Hematopoietic multipotent progenitor cell treated with erythropoietin and hydrocortisone succinate and interleukin-3 and kit ligand, for 8 days (in vitro differentiated cells): ENCODE measurements around the gene SCAPER.

Experiments used
- DNase-seq: peaks from one replicate; pipeline ENCODE4 v3.0.0-alpha.2; 2015

The SCAPER gene

DNA sequence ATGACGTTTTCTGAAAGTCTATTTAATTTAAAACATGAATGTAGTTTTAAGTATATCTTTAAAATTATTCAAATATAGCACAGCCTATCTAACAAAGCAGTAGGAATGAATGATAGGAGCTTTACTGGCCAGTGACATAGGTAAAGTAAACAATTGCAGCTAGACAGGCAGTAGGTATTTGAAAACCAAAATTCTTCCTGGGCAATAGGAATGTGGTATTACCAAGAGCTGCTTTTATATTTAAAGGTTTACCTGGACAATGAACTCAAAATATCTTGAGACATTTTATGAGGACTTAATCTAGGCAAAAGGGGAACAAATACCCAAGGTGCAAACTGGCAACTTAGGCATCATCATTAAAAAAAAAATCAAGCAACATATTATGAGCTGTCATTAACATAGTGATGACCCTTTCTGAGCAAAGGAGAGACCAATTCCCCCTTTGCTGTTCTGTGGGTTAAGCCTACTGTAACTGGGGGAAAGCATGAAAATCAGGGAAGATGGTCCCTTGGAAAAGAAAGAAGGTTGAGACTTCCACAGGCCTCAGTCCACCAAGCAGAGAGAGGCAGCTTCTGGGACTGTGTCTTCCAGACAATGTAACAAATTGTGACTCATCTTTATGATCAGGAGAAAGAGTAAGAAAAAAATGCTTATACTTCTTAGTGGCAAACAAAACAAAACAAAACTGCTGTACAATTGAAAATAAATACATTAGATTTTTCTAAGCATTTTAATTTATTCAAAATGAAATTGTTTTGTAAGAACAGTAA is 555.7 kb downstream of the SCAPER start:
- DNase-seq = no peak

DNA sequence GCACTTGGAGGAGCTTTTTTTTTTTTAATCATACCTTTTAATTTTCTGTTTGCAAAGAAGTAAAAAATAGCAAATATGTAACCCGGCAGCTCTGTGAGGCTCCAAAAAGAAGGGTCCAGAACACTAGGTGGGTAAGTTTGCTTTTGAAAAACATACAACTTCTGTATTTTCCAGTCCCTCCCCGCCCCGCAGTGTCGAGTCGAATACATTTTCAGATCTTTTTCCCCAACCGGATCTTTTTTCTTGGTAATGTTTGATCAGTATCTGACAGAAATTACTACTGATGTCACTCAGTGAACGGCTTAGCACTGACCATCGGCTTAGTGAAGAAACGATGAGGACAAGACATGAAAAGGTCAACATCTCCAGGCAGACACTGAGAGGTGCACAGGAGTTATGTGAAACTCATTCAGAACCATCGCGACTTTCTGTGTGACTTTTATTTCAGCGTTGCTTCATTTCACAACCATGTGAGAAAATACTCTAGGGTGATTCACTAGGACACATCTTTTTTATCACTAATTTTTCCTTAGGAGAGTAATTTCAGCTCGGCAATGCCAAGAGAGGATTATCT is 557.6 kb downstream of the SCAPER start:
- DNase-seq = no peak

DNA sequence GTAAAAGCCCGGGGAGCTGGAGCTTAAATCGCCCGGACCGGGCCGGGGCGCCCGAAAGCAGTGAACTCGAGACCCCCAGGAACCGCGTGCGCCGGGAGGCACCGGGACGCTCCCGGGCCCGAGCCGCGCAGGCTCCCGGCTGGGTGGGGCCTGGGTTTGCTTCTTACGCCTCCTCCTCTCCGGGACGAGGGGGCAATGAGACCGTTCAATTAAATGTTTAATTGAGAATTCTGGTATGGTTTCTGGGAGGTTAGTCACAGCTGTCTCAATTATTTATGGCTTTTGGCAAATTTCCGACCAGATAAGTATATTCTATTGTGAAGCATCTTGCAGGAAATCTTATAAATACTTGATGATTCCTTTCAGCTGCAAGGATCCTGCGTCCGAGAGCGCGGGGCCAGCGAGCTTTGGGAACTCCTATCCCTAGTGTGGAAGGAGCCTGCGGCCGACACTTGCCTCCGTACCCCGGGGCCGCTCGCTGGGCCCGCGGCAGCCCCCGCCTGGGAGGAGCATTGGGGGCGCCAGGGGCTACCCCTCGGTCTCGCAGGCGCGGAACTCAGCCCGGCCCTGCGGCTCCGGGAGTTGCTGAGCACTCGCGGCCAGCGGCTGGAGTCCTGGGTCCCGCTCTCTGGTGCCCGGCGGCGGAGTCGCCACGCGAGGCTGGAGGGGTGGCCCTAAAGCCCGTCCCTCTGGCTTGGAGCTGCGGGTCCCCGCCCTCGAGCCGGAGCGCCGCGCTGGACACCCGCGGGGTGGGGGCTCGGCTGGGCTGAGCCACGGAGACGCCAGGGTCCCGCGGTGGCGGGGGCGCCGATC is 558.3 kb downstream of the SCAPER start:
- no peak for DNase-seq

DNA sequence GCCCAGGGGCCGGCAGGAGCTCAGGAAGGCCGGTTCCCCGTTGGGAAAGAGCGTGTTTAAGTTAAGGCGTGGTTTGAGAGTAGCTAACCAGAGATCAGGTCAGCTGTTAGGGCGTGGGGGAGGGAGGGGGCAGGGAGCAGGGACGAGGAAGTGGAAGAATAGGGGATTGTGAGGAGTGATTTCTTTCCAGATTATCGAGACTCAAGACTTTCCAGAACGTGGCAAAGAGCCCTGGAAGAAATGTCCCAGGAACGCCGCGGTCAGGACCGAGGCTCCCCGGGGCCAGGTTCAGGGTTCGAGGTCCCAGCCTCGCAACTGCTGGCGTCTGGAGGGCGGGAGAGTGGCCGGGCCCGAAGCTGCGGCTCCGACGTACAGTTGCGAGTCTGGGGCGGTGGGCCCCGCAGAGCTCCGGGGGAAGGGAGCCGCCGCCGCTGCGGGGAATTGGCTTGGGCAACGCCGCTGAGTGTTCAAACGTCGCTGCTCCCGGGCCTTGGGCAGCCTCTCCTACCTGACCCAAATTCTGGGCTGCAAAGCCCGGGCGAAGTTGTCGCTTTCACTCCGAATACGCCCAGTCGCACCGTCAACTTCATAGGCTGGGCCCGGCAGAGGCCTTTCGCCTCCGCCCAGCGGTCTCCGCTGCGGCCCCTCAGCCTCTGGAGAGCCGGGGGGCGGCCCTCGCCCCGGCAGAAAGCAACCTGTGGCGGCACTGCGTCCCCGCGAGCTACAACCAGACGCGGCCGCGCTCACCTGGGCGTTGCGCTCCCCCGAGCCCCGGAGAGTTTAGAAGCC is 559.1 kb downstream of the SCAPER start:
- DNase-seq = no peak

DNA sequence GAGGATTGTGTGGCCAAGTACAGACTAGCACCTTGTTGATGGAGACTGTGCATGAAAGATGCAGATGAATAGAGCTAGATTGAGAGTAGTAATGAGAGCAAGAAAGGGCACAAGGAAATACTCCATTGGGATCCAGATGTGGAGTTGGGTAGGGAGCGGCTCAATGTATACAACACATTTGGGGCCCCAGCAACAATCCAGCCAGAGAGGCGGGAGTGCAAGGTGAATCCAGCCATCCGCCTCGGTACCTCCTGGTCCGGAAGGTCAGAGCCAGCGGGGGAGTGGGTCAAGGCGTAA is 559.6 kb downstream of the SCAPER start:
- no peak for DNase-seq

DNA sequence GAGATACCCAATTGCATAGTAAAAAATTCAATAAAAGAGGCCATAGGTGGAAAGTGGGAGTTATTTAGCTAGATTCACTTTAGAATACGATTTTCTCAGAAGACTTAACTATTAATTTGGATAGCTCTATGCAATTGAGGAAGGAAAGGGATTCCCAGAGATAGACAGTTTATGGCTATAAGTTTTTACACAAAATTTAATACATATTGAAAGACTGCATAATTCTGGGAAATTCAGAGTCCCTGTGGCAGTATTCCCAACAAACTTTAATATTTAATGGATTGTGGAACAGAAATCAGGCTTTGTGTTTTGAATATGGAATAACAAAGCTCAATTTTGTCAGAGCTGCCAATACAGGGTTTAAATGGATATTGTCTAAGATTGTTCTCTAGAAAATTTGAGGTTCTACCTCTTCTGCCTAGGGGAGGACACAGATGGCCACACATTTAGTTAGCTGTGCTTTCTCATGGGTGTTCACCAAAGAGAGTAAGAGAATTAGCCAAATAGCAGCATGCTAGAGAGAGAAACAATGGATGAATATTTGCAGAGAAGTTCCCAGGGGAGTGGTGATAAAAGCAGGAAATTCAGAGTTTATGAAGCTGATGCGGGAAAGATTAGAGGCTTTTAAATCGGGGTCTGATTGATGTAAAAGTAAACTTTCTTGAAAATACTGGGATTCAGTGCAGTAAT is 560.1 kb downstream of the SCAPER start:
- DNase-seq = no peak

DNA sequence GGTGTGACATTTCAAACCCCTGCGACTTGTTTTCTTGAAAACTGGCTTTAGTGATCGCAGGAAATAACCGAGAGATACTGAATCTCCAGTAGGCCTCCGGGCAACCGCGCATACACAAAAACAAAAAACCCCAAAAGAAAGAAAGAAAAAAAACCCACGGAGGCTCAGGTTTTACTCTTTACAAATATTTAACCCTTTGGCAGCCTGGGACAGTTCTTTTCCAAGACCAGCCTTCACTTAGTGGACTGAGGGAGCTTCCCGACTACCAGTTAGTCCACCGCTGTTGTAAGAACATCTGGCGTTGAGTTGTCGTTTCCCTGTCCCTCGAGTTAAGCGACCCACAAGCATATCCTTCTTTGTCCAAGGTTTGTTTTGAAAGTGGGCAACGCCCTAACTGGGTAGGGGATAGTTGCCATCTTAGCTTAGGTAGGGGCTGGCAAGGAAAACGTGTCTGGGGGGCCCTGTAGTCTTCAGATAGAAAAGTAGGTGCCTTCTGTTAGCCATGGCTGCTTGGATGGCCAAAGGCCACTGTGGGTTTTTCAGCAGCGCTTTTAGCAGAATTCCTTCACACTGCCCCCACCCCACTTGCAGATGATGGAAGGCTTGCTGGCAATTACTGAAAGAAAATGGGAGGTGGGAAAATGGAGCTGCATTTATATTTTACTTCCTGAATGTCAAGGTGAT is 561.7 kb downstream of the SCAPER start:
- DNase-seq = no peak

DNA sequence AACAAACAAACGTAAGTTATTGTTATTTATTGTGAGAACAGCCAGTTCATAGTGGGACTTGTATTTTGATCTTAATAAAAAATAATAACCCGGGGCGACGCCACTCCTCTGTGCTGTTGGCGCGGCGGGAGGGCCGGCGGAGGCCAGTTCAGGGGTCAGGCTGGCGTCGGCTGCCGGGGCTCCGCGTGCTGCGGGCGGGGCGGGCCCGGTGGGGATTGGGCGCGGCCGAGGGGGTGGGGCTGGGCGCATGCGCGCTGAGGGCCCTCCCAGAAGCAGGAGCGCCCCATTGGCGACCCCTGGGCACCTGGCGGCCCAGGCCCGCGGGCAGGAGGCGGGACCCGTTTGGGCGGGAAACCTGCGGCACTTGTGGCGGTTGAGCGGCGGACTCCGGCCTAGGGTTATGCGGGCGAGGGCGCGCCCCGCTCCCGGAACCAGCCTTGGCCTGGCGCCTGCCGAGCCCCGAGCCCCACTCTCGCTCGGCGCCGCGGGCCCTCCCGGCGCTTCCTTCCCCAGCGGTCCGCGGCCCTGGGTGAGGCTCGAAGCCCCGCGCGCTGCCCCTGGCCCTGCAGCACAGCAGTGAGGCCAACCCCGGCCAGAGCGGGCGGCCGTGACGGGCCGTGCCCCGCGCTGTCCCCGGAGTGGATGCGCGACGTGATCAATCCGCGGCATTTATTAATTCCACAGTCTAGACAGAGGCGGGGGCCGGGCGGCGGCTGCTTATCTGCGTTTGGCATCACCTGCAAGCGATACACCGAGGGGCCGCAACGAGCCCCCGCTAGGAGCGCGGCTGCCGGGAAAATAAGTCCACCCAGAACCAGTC is 562.5 kb downstream of the SCAPER start:
- no peak for DNase-seq

DNA sequence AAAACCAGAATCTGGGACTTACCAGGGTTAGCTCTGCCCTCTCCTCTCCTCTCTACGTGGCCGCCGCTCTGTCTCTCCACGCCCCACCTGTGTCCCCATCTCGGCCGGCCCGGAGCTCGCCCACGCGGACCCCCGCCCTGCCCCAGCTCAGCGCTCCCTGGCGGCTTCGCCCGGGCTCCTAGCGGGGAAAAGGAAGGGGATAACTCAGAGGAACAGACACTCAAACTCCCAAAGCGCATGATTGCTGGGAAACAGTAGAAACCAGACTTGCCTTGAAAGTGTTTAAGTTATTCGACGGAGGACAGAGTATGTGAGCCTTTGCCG is 563.1 kb downstream of the SCAPER start:
- no peak for DNase-seq

DNA sequence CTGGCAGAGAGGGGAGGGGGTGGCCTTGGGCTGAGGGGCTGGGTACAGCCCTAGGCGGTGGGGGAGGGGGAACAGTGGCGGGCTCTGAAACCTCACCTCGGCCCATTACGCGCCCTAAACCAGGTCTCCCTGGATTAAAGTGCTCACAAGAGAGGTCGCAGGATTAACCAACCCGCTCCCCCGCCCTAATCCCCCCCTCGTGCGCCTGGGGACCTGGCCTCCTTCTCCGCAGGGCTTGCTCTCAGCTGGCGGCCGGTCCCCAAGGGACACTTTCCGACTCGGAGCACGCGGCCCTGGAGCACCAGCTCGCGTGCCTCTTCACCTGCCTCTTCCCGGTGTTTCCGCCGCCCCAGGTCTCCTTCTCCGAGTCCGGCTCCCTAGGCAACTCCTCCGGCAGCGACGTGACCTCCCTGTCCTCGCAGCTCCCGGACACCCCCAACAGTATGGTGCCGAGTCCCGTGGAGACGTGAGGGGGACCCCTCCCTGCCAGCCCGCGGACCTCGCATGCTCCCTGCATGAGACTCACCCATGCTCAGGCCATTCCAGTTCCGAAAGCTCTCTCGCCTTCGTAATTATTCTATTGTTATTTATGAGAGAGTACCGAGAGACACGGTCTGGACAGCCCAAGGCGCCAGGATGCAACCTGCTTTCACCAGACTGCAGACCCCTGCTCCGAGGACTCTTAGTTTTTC is 563.6 kb downstream of the SCAPER start:
- no peak for DNase-seq

DNA sequence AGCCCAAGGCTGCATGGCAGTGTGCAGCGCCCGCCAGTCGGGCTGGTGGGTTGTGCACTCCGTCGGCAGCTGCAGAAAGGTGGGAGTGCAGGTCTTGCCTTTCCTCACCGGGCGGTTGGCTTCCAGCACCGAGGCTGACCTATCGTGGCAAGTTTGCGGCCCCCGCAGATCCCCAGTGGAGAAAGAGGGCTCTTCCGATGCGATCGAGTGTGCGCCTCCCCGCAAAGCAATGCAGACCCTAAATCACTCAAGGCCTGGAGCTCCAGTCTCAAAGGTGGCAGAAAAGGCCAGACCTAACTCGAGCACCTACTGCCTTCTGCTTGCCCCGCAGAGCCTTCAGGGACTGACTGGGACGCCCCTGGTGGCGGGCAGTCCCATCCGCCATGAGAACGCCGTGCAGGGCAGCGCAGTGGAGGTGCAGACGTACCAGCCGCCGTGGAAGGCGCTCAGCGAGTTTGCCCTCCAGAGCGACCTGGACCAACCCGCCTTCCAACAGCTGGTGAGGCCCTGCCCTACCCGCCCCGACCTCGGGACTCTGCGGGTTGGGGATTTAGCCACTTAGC is 564.3 kb downstream of the SCAPER start:
- peak; percentile 41 for DNase-seq

DNA sequence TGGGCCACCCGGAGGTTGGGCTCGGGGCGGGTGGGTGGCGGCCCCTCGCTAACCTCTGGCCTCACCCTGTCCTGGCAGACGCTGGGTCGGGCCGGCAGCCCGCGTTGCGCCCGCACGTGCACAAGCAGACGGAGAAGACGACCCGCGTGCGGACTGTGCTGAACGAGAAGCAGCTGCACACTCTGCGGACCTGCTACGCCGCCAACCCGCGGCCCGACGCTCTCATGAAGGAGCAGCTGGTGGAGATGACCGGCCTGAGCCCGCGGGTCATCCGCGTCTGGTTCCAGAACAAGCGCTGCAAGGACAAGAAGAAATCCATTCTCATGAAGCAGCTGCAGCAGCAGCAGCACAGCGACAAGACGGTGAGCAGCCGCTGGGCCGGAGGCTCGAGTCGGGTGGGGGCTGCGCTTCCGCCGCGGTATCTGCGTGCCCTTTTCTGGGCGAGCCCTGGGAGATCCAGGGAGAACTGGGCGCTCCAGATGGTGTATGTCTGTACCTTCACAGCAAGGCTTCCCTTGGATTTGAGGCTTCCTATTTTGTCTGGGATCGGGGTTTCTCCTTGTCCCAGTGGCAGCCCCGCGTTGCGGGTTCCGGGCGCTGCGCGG is 564.8 kb downstream of the SCAPER start:
- peak; percentile 32 for DNase-seq

DNA sequence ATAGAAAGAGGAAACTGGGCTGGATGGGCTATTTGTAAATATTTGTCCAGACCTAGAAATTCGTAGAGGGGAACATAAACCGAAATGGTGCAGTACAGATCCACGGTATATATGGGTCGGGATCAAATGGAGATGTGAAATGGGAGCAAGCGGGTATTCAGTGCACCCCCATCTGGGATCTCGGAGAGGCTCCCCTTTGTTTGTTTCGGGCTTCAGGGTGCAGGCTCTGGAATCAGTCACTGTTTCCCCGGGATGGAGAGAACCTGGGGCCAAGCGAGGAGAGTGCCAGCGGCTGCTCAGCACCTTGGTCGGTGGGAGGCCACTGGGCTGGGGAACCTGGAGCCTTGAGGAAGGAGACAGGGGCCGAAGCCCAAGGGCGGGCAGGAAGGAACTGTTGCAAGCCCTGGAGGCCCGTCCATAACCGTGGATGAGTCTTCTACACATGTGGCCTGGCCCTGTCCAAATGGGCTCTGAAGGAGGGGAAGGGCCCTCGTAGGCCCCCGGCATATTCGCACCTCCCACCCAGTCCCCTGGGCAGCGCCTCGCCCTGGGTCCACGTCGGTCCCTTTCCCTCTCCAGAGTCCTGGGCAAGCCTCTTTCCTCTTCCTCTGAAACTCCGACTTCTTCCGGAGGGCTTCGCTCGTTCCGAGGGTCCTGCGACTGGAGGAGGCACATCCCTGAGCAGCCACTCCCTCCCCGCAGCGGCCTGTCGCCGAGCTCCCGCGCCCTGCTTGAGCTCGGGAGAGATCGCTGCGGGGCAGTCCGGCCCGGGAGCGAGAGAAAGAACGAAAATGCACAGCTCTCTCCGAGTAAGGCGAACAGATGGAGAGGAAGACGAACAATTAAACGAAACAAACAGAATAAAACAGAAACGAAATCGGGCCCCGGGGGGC is 565.6 kb downstream of the SCAPER start:
- DNase-seq = no peak

DNA sequence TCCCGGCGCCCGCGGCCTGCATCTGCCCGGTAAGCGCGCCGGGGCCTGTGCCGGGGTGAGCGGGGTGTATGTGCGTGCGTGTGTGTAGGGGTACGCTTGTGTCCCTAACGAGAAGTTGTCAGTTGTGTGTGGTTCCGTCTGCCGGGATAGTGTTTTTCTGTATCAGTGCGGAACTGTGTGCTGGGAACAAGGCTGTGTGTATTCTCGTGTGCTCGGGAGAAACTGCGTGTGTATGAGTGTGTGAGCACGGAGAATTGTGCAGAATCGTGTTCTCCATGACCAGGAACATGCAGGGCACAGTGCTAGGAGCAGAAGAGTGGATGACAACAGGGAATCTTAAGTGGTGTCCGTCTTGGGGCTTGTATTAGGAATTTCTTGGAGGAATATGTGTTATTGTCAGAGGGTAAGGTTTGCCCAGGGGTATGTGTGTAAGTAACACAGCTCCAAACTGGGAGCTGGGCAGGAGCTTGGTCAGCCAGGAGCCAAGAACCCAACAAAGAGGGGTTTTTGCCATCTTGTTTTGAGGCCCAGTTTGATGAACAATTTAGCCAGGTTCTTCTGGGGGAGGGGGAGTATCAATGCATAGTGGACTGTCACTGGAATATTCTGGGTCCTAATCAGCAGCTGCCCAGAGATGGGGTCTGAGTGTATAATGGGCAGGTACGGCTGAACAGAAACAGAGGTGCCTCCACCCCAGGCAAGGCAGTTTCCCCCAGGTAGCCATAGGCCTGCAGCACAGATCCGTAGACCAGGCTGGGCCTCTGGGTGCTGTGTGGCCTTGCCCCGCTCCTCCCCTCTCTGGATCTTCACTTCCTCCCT is 566.4 kb downstream of the SCAPER start:
- no peak for DNase-seq

DNA sequence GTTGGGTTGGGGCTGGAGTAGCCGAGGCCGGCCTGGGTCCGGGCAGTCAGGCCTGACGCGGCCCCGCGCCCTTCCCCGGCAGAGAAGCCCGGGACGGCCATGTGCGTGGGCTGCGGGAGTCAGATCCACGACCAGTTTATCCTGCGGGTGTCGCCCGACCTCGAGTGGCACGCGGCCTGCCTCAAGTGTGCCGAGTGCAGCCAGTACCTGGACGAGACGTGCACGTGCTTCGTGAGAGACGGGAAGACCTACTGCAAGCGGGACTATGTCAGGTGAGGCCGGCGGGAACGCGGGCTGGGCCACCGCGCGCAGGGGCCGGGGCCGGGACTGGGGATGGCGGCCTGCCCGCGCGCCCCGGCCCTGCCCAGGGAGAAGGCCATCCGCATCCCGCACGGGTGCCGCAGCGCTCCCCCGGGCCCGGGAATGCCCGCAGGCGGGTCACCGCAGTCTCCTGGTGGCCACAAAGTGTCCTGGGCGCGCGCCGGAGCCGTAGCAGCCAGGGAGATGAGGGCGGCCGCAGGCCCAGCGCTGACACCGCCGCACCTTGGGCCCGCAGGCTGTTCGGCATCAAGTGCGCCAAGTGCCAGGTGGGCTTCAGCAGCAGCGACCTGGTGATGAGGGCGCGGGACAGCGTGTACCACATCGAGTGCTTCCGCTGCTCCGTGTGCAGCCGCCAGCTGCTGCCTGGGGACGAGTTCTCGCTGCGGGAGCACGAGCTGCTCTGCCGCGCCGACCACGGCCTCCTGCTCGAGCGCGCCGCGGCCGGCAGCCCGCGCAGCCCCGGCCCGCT is 567.2 kb downstream of the SCAPER start:
- no peak for DNase-seq

DNA sequence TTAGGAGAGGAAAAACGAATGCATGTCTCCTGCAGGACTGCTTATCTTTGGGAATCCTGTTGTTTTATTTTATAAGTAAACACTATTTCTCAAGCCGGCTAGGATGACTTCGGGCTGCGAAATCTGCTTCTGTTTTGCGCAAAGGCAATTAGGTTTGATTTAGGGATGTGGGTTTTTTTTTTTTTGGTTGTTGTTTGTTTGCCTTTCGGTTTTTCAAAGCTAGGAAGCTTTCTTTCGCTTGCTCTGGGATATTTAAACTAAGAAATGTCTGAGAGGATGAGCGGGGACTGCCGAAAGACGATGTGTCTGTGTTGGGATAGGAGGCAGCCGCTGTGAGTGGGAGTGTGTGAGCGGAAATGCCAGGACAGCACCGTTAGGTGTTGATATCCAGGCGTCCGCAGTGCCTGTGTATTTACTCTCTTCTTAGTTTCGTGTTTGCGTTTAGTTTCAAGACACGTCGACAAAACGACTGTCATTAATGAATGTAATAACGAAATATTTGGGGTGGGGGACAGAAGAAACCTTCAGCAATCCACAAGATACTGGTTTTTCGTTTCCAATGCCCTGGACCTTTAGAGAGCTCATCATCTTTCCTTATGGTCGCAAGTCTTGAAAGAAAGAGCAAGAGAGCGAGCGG is 568.0 kb downstream of the SCAPER start:
- DNase-seq = no peak
